GM19239 (cell line): ENCODE results near the gene WDR73.
"Not testable (repeated sequence)": the region's sequence is repeated elsewhere in the genome, so short reads cannot be mapped to it uniquely, and the experiment has no call there.

Experiments
- DNase-seq: peaks from one replicate; pipeline ENCODE4 v3.0.0; 2011; ENCODE audit warnings: low spot score; ENCODE audit not compliant: insufficient read length
- FAIRE-seq: peaks from 2 replicates; lab custom pipeline; 2011; peaks lifted over from hg19 to GRCh38; lab: Jason Lieb, UNC

The WDR73 gene

DNA sequence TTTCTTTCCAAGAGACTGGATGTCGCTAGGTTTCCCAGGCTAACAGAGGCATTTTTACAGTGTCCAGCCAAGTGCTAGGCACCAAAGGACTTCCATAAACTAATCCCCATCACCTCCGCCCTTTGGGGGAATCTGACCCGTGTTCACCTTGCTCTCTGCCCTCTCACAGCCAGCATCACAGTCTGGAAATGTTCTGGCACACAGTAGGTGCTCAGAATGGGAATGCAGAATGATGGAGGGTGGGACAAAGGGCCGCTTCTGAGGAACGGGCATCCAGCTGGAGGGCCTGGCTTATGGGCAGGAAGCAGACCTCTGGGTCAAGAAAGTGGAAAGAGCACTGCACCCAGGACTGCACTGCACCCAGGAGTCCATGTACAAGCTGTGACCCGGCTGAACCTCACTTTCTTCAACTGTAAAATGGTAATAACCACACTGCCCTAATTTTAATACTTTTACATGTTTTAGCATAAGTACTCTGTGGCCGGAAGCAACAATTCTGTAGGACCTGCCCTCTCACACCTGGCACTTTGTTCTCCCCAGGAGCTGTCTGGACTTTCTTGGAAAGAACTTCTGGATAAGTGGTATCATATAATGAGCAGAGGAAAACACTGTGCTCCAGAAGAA lies 4.8 kb upstream of the WDR73 start:
- no peak for DNase-seq
- FAIRE-seq = peak; percentile 75

DNA sequence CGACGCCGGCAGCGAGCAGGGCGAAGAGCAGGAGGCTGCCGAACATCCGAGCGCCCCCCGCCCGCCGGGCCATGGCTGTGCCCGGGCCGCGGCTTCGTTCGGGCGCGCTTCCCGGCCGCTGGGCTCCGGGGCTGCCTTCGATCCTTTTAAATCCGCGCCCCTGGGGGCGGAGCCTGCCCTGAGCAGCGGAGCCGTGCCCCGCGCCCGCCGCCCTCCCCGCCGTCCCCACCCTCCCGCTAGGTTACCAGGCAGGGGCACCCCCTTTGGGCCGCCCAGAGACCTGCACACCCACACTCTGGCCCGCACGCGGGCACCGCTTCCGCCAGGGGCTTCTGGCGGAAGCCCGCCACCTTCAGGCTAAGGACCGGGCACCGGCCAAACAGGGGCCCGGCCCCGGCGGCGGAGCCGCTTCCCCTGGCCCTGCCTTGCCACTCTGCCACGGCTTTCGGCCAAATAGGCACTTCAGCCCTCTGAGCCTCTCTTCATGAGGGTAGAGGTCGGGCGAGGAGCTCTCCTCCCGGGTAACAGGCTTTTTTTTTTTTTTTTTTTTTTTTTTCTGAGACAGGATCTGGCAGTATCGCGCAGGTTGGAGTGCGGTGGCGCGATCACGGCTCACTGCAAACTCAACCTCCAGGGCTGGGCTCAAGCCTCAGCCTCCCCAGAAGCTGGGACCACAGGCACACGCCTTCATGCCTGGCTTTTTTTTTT lies 4.2 kb upstream of the WDR73 start, which contains the start of gene NMB:
NMB (minus strand) TSS at position 120 of the 708 bp plus-strand sequence; CDS start at position 73, 47 bp downstream.
- peak; percentile 73 for DNase-seq
- FAIRE-seq = no peak

DNA sequence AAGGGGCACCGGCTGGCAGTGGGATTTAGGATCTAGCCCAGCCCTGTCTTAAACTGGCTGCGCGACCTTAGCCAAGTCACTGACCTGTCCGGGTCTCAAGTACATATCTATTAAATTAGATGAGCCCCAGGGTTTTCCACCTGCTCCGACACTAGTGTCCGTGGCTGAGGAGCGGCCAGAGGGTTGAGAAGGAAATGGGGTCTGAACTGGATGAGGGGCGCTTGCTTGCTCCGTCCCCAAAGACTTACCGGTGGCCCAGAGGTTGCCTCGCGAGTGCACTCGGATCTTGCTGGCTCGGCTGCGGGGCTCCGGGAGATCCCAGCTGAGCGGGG lies 3.6 kb upstream of the WDR73 start:
- no peak for DNase-seq

DNA sequence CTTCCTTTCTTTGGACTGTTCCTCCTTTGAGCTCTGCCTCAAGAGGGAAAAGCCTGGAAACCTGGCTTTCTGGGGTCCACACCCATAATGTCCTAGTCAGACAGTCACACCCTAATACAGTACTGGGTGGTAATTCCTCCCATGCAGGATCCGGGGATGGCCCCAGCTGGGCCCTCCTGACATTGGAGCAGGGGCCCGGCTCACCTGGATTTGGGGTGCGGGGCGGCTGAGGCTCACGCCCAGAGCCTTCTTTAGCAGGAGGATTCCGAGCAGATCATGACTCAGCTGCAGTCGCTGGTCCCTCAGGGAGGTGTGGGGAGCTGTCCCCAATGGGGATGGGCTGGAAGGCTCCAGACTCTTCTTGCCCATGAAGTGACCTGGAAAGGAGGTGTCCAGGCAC lies 2.9 kb upstream of the WDR73 start:
- DNase-seq (no peak), FAIRE-seq (no peak)

More for the DNA sequence above, 3.6 kb upstream of the WDR73 start:
- no peak for FAIRE-seq

DNA sequence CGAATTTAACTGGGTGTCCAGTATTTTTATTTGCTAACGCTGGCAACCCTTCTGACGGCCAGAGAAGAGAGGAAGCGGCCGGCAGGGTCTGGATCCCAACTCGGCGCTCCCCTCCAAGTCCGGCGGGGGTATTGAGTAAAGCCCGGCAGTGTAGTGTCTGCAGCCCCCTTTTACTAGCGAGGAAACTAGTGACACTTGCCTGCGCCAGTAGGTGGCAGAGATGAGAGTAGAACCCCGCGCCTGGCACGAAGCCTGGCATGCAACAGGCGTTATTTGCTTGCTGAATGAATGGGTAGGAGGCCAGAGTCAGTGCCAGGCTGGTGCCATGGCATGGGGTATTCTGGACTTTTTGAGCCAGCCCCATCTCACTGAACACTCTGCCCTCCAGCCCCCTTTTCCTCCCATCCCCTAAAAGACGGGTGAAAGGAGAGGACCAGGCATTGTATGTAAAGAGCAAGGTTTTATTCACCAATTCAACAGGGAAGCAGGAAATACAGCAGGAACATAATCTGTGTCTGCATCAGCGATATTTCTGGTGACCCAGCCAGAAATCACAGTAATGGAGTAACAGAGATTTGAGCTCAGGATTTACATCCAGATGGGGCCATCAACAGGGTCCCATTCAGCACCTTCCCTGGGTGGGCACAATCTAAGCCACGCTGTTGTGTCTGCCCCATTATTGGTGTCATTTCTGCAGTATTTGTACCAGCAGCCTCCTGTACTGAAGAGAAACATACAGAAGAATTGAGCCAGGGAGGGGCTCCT lies 788 bp upstream of the WDR73 start:
- FAIRE-seq (no peak), DNase-seq (peak; percentile 45)

DNA sequence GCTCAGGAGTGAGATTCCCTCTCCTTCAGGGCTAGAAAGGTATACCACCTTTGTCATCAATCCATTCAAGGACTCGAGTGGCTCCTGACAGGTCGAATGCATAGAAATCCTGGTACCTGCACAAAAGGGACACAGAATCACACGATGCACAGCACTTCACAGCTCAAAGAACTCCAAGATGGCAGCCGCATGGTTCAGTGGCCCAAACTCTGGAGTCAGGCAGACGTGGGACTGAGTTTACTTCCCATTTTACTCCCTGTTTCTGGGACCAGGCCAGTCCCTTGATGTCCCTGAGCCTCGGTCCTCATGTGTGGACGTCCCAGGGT lies 536 bp downstream of the WDR73 start:
- FAIRE-seq = no peak
- DNase-seq = no peak

DNA sequence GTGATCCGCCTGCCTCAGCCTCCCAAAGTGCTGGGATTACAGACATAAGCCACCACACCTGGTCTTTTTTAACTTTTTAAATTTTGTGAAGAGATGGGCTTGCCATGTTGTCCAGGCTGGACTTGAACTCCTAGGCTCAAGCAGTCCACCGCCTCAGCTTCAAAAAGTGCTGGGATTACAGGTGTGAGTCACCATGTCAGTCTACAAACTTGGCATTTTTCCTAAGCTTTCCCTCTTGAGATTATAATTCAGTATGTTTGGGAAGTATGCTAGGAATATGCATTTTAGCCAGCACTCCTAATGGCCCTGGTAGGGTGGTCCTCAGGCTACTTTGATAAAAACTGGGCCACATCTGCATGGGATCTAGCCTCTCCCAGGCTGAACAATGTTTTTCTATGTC lies 4.4 kb downstream of the WDR73 start:
- FAIRE-seq (no peak), DNase-seq (no peak)

DNA sequence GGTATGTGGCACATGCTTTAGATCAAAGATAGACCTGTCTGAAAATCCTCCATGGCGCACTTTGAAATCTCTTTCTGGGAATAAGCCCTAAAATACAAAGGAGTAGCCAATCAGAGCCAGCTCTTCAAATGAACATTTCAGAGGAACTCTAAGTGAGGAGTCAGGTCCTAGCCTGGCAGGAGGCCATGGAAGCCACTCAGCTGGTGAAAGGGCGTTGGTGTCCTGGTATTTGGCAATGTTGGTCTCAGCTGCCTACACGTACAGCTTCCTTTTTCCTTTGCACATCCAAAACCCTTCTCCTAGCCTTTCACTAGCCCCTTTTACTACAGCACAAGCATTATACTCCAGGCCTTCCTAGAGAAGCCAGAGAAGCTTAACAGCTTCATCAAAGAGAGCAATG lies 5.5 kb downstream of the WDR73 start:
- DNase-seq = no peak
- FAIRE-seq = no peak

DNA sequence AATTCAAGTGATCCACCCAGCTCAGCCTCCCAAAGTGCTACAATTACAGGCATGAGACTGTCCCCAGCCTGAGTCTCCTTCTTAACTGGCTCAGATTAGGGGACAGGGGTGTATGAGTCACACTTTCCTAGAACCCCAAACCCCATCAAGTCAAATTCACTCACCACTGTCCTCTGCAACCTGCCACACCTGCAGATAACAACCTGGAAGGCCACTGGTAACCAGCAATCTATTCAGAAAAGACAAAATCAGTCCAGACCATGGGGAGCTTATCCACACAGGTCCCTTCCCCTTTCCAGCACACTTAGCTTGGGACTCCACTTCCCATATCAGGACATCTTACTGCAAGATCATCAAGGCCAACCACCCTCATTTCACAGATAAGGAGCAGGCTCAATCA lies 6.4 kb downstream of the WDR73 start:
- FAIRE-seq (no peak), DNase-seq (no peak)

DNA sequence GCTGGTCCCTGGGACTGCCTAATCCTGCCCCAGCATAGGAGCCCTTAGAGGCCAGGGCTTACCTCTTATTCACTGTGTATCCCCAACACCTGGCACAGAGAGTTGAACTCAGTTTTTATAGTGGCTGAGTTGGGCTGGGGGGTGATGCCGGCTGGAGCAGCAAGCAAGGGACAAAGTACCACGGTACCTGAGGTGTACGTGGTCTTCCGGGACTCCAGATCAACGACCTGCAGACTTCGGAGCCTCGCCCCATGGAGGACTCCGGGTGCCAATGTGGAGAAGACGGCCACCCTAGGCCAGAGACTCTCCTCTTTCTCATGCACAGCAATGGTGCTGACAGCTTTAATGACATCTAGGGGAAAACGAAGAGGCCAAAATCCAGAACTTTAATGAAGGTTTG lies 8.1 kb downstream of the WDR73 start:
- DNase-seq (no peak), FAIRE-seq (no peak)

DNA sequence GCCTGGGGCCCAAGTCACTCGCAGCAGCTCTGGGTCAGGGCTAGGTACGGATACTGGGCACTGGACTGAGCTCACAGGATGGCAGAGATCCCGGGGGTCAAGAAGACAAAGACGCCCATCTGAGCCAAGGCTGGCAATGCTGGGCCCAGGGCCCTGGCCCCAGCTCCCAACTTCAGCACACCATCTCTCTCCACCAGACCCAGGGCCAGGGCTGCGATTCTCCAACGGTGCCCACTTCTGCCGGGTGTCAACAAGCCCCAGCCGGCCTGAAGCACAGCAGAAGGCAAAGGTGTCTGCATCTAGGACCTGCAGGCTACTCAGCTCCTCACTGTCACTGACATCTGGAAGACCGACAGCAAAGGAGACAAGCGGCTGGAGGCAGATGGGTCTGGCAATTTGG lies 8.6 kb downstream of the WDR73 start:
- no peak for DNase-seq

DNA sequence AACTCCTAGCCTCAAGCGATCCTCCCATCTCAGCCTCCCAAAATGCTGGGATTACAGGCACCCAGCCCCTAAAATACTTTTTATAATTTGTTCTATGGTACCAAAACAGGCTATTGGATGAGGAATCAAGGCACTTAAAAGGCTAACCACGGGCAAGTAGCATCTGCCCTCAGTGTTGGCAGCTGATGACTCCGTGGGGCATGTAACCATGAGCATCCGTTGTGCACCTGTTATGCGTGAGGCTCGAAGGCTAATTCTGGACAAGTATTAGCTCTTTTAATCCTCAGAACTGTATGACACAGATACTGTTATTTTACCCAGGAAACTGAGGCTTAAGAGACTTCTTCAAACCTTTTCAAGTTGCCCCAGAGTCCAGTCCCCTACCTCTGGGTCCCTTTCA lies 10.2 kb downstream of the WDR73 start:
- FAIRE-seq = no peak

More for the DNA sequence above, 8.6 kb downstream of the WDR73 start:
- no peak for FAIRE-seq

DNA sequence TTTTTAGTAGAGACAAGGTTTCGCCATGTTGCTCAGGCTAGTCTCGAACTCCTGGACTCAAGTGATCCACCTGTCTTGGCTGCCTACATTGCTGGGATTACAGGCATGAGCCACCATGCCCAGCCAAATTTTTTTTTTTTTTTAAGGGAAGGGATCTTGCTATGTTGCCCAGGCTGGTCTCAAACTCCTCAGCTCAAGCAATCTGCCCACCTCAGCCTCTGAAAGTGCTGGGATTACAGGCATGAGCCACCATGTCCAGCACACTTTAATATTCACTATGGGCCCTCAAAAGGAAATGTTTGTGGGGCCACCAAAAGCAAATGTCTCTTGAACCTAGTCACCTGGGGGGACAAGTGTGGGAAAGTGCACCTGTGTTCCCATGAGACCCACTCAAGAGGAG lies 11.4 kb downstream of the WDR73 start:
- DNase-seq, FAIRE-seq: not testable (repeated sequence)

More for the DNA sequence above, 10.2 kb downstream of the WDR73 start:
- DNase-seq = no peak

DNA sequence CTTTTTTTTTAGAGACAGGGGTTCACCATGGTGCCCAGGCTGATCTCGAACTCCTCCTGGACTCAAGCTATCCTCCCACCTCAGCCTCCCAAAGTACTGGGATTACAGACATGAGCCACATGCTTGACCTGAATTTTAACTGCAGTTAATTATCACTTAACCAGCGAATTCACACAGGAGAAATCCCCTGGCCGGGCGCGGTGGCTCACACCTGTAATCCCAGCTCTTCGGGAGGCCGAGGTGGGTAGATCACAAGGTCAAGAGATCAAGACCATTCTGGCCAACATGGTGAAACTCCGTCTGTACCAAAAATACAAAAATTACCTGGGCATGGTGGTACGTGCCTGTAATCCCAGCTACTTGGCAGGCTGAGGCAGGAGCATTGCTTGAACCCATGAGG lies 12.2 kb downstream of the WDR73 start:
- DNase-seq, FAIRE-seq: not testable (repeated sequence)

DNA sequence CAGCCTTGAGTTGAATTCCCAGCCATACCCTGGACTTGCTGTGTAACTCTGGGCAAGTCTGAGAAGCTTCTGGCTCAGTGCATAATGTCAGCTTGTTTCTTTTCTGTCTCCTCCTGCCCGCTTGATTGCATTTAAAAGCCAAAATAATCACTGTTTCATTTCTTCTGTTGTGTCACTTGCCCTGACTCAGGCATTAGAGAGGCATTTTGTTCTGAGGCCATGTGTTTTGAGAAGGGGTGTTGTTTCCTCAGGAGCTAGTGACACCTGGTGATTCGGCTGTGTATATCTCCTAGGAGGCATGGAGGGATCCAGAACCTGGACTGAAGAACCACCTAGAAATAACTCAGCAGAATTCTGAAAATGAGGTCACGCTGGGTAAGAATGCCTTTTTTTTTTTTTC lies 16.0 kb downstream of the WDR73 start:
- FAIRE-seq = no peak
- DNase-seq = no peak

DNA sequence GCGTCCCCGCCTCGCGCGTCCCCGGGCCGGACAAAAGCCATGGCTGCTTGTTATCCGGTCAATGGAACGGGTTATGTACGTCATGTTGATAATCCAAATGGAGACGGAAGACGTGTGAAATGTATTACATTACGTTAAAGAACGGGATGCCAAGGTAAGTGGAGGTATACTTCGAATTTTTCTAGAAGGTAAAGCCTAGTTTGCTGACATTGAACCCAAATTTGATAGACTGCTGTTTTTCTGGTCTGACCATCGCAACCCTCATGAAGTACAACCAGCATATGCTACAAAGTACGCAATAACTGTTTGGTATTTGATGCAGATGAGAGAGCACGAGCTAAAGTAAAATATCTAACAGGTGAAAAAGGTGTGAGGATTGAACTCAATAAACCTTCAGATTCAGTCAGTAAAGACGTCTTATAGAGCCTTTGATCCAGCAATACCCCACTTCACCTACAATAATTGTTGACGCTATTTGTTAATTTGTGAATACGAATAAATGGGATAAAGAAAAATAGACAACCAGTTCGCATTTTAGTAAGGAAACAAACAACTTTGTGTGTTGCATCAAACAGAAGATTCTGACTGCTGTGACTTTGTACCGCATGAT lies 19.8 kb downstream of the WDR73 start:
- FAIRE-seq = no peak
- DNase-seq = no peak

DNA sequence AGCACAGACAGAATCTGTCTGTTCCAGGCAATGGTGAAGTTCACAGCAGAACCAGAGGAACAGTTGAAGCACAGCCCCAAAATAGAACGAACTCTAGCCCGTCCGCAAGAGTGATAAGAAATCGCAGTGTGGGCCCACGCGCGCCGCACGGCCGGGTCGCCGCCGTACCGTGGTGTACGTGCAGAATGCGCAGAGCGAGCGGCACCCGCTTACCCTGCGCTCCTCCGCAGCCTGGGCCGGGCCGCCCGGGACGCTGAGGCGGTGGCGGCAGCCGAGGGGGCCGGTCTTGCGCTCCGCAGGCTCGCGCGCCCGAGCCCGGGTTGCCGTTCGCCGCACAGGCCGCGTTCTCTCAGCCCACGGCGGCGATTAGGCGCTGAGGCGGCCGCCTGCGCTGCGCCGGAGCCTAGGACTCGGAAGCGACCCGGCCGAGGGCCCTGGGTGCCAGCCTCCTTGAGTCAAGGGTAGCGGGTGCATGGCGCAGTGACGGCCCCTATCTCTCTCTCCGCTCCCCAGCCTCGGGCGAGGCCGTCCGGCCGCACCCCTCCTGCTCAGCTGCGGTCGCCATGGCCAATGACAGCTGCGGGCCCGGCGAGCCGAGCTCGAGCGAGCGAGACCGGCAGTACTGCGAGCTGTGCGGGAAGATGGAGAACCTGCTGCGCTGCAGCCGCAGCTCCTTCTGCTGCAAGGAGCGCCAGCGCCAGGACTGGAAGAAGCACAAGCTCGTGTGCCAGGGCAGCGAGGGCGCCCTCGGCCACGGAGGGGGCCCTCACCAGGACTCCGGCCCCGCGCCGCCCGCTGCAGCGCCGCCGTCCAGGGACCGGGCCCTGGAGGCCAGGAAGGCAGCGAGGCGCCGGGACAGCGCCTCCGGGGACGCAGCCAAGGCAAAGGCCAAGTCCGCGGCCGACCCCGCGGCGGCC lies 20.5 kb downstream of the WDR73 start:
- no peak for FAIRE-seq

DNA sequence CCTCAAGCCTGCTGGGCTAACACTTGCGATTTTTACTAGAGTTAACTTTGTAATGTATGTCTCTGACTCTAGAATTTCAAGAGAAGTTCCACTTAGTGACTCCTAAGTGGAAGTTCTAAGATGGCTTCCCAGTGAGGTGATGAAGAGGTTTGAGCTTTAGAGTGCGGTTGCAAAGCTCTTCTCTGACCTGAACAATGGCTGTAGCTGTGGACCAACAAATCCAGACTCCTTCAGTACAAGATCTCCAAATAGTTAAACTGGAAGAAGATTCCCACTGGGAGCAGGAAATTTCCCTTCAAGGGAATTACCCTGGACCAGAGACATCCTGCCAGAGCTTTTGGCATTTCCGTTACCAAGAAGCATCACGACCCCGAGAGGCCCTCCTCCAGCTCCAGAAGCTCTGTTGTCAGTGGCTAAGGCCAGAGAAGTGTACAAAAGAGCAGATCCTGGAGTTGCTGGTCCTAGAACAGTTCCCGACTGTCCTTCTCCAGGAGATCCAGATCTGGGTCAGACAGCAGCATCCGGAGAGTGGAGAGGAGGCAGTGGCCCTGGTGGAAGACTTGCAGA lies 22.3 kb downstream of the WDR73 start:
- DNase-seq = no peak
- no peak for FAIRE-seq

More for the DNA sequence above, 20.5 kb downstream of the WDR73 start:
- peak; percentile 23 for DNase-seq

DNA sequence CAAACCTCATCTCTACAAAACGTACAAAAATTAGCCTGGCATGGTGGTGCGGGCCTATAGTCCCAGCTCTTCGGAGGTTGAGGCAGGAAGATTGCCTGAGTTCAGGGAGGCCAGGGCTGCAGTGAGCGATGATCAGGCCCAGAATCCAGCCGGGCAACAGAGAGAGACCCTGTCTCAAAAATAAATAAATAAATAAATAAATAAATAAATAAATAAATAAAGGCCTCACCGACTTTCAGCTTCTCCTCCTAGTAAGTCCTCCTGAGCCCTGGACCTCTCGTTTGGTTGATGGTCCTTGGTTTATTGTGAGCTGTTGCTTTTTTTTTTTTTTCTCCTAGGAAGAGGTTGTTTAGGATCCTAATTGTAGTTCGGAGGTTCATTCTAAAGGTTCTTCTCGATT lies 25.1 kb downstream of the WDR73 start:
- no peak for FAIRE-seq
- DNase-seq = no peak

DNA sequence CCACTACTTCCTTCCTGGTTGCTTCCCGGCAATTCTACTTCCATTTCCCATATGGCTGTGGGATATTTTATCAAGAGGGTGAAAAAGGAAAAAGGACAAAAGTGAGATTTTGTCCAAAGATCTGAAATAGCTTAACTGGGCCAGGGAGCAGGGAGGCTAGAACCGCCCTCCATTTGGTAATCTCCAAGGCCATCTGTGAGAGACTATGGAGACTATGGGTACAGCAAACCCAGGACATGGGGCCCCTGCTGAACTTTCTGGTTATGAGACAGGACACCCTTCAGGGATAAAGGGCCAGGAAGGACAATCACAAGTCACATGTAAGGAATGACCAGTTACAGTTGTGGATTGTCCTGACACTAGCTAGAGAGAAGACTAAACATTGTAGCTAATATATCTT lies 29.0 kb downstream of the WDR73 start:
- FAIRE-seq (no peak), DNase-seq (no peak)
